ENCODE results near the gene SRF. TPM values are rescaled to one million over a fixed set of nuclear protein-coding genes. Genes with fewer than 3 reads are reported as not detected.
A peak's percentile ranks its signal among the peaks of the same experiment; 100 is the strongest.

The SRF gene
- total RNA-seq, 1 experiment from 2014 or later, result 35.0 TPM

GRCh38 chr6:43228951-43229802, 58.1 kb downstream of the SRF start, which contains the start of gene DNPH1:
DNPH1 (minus strand) TSS chr6:43229481; CDS start chr6:43229456, 25 bp downstream.
- Histone ChIP-seq H3K27me3 (ENCODE audit: low read length) (no peaks in the 10 kb centered on the region), H3K9me2 (replicated peaks; ENCODE audit: low read length) (no peaks in the 10 kb centered on the region), H3K9me3 (ENCODE audit: low read length) (no peaks in the 10 kb centered on the region), H3F3A (ENCODE audit: low read length, unreplicated experiment) (no peaks in the 10 kb centered on the region), H3K27ac (ENCODE audit: low read length) (no peak within 1 kb of the TSS), H3K79me2 (ENCODE audit: low read length) (peaks cover 19% of the 10 kb centered on the region), H4K20me1 (ENCODE audit: low read length) (no peaks in the 10 kb centered on the region), H3K4me2 (ENCODE audit: low read length) (peak within 1 kb of the TSS; percentile 81), H2AFZ (ENCODE audit: low read length) (peak within 1 kb of the TSS; percentile 77), H3K36me3 (ENCODE audit: low read depth, low read length) (no peaks in the 10 kb centered on the region), H3K4me3 (ENCODE audit: low read length) (peak within 1 kb of the TSS; percentile 69), H3K4me1 (ENCODE audit: insufficient read depth, low read length) (peaks cover 10% of the 10 kb centered on the region; the same call in 1 of the 2 replicates), H3K9ac (ENCODE audit: low read length) (peak within 1 kb of the TSS; percentile 75)
- POLR2A ChIA-PET (ENCODE audit: unreplicated experiment), result no interaction called here
- DNase-seq, result peak; percentile 80
- BruUV-seq (replicated peaks), result no TSS peak
- TF ChIP-seq EZH2 (IDR thresholded peaks at IDR 0.05; ENCODE audit: low read length, unreplicated experiment), result no peak
- TF ChIP-seq CTCF (conservative IDR thresholded peaks at IDR 0.05; ENCODE audit: low read depth, low read length), result peak; percentile 86
- CTCF ChIA-PET, result interaction anchor here (0.6 to 1.0 kb wide), 4 partner anchors 9 to 209 kb away, joined by 3 to 5 read pairs (median 3); no protein-coding TSS in a partner anchor
- intact Hi-C loops (cut with micrococcal nuclease), result no loop called here
- peak; percentile 96 for ATAC-seq

GRCh38 chr6:43229803-43230620, 58.9 kb downstream of the SRF start:
- TF ChIP-seq CTCF (conservative IDR thresholded peaks at IDR 0.05; ENCODE audit: low read depth, low read length) (no peak), EZH2phosphoT487 (IDR thresholded peaks at IDR 0.05; ENCODE audit: borderline replicate concordance, low read length) (no peak), EZH2 (IDR thresholded peaks at IDR 0.05; ENCODE audit: low read length, unreplicated experiment) (no peak)
- no peaks in the 10 kb centered on the region for H3K27me3 ChIP-seq (ENCODE audit: low read length)
- H4K20me1 ChIP-seq (ENCODE audit: low read length), result no peaks in the 10 kb centered on the region
- BruUV-seq (replicated peaks), result no TSS peak
- peaks cover 10% of the 10 kb centered on the region; the same call in 1 of the 2 replicates for H3K4me1 ChIP-seq (ENCODE audit: insufficient read depth, low read length)
- ATAC-seq, result no peak
- CTCF ChIA-PET, result interaction anchor here (1.0 kb wide), 2 partner anchors 8 to 66 kb away, joined by 3 to 5 read pairs; no protein-coding TSS in a partner anchor
- H3F3A ChIP-seq (ENCODE audit: low read length, unreplicated experiment), result no peaks in the 10 kb centered on the region
- POLR2A ChIA-PET (ENCODE audit: unreplicated experiment), result no interaction called here
- H2AFZ ChIP-seq (ENCODE audit: low read length), result peak overlapping the region; percentile 77; the same call in 1 of the 2 replicates
- no peaks in the 10 kb centered on the region for H3K9me2 ChIP-seq (replicated peaks; ENCODE audit: low read length)
- intact Hi-C loops (cut with micrococcal nuclease), result no loop called here
- peak overlapping the region; percentile 69; the same call in 1 of the 2 replicates for H3K4me3 ChIP-seq (ENCODE audit: low read length)
- peak overlapping the region; percentile 81; the same call in 1 of the 2 replicates for H3K4me2 ChIP-seq (ENCODE audit: low read length)
- no peak for DNase-seq
- H3K9ac ChIP-seq (ENCODE audit: low read length), result no peak overlapping the region
- H3K36me3 ChIP-seq (ENCODE audit: low read depth, low read length), result no peaks in the 10 kb centered on the region
- H3K27ac ChIP-seq (ENCODE audit: low read length), result no peak overlapping the region
- H3K9me3 ChIP-seq (ENCODE audit: low read length), result no peaks in the 10 kb centered on the region
- peaks cover 19% of the 10 kb centered on the region for H3K79me2 ChIP-seq (ENCODE audit: low read length)

Measured in PC-3 (cell line).